Vein endothelial cell (primary cell): Measurements from ENCODE around the gene CNPY3. TPM values are rescaled to one million over a fixed set of nuclear protein-coding genes. Genes with fewer than 3 reads are reported as not detected.

ENCODE experiments used
- total RNA-seq: library from RNA; depleted of rRNA; stranded (reverse); fragments of >200 nt; gene quantifications from 2 replicates; pipeline ENCODE4 v1.2.3, GENCODE V29; 2012

CNPY3 gene
- 24.6 and 28.4 TPM in 2 replicates for total RNA-seq

DNA sequence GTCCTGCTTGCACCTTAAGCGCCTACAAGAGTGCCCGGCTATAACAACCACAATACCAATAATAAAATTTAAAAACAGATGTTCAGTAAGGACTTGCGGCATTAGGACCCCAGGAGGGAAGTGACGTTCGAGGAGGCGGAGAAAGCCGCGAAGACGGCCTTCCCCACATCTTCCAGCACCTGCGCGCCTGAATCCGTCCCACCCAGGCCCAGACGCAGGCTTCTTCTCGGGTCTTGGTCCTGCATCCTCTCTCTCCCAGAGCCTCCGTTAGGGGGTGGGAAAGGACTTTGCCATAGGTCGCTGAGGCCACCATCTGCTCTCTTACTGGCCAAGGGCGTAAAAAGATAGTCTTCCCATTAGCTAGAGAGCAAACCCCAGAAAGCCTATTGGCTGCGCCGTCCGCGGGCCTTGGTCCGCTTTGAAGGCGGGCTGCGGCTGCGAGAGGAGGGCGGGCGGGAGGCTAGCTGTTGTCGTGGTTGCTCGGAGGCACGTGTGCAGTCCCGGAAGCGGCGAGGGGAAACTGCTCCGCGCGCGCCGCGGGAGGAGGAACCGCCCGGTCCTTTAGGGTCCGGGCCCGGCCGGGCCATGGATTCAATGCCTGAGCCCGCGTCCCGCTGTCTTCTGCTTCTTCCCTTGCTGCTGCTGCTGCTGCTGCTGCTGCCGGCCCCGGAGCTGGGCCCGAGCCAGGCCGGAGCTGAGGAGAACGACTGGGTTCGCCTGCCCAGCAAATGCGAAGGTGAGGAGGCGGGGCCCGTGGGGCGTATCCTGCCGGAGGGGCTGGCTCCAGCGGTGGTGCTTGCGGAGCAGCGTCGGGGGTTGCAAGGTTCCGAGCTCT lies at the start of gene CNPY3:
Gene CNPY3 (plus strand): TSS at position 495 of the 835 bp plus-strand sequence. CDS start 91 bp downstream, at position 586.

DNA sequence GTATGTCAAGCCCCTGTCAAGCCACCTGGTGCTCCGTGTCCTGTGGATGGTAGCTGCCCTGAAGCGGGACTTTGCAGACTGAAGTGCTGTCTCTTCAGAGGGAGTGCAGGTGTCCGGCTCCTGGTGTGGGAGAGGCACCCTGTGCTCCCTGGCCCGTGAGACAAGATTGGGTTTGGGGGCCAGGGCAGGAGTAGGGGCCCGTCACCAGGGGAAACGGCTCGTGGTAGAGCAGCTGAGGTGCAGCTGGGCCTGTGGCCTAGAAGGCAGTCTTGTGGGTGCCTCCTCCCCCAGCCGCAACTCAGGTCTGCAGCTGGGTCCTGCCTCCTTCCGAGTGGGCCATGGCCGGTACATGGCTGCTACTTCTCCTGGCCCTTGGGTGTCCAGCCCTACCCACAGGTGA lies 13.5 kb upstream of the CNPY3 start, which contains the start of gene PTCRA:
Gene PTCRA (plus strand): TSS at position 322 of the 400 bp plus-strand sequence. CDS start 17 bp downstream, at position 339.

DNA sequence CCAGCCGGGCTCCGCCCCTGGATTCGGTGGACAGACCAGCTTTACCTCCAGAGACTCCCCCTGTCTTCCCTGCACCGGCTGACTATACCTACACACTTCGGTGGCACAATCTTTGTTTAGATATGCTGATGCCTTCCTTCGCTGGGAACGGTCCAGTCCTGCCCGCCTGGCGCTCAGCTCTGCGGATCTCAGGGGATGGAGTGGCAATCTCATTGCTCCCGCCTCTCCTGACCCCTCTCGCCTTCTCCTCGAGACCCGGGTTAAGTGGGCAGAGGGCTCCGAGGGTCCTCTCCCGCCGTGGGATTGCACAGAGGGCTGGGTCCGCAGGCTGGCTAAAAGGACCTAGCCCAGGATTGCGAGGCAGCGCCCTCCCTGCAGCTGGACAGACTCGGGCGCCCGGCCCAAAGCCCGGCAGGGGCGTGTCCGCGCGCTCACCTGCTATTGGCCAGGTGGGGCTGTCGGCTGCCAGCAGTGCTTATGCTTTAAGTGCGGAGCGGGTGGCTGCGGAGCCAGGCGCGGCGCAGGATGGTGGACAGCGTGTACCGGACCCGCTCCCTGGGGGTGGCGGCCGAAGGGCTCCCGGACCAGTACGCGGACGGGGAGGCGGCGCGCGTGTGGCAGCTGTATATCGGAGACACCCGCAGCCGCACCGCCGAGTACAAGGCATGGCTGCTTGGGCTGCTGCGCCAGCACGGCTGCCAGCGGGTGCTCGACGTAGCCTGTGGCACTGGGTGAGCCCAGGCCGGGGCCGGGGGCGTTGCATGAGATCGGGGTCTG lies 31.2 kb downstream of the CNPY3 start, which contains the start of gene GNMT:
Gene GNMT (plus strand): TSS at position 512 of the 777 bp plus-strand sequence. CDS start 14 bp downstream, at position 526.

GRCh38 chr6:42978839-42979522 lies 49.7 kb downstream of the CNPY3 start, which contains the start of gene PEX6:
PEX6 (minus strand) TSS chr6:42979181; CDS start chr6:42979150, 31 bp downstream.

GRCh38 chr6:42984001-42984923 lies 55.0 kb downstream of the CNPY3 start, which contains the start of gene PPP2R5D:
PPP2R5D (plus strand) TSS chr6:42984570; CDS start chr6:42984678, 108 bp downstream.

Other genes with a start within 250 kb of the CNPY3 start
- gene PRPH2, start 206.9 kb upstream of the CNPY3 start, total RNA-seq, result 0.48 and 1.3 TPM in 2 replicates
- 34.0 and 35.3 TPM in 2 replicates for gene TBCC, start 183.4 kb upstream of the CNPY3 start, total RNA-seq
- 6.2 and 6.9 TPM in 2 replicates for gene BICRAL, start 147.4 kb upstream of the CNPY3 start, total RNA-seq
- gene RPL7L1, start 49.9 kb upstream of the CNPY3 start, total RNA-seq, result 148 and 153 TPM in 2 replicates
- not detected in 2 replicates for gene PTCRA, start 13.4 kb upstream of the CNPY3 start, total RNA-seq
- gene GNMT, start 31.3 kb downstream of the CNPY3 start, total RNA-seq, result 0.33 TPM in 1 of 2 replicates, not detected in the other
- gene PEX6, start 49.7 kb downstream of the CNPY3 start, total RNA-seq, result 11.8 and 20.3 TPM in 2 replicates
- gene PPP2R5D, start 55.1 kb downstream of the CNPY3 start, total RNA-seq, result 44.0 and 50.3 TPM in 2 replicates
- 45.5 and 46.4 TPM in 2 replicates for gene MEA1, start 84.5 kb downstream of the CNPY3 start, total RNA-seq
- gene KLHDC3, start 84.8 kb downstream of the CNPY3 start, total RNA-seq, result 129 and 137 TPM in 2 replicates
- gene RRP36, start 92.1 kb downstream of the CNPY3 start, total RNA-seq, result 102 and 110 TPM in 2 replicates
- 26.7 and 50.0 TPM in 2 replicates for gene CUL7, start 124.4 kb downstream of the CNPY3 start, total RNA-seq
- gene MRPL2, start 130.0 kb downstream of the CNPY3 start, total RNA-seq, result 19.1 and 26.5 TPM in 2 replicates
- gene KLC4, start 130.2 kb downstream of the CNPY3 start, total RNA-seq, result 15.9 and 17.0 TPM in 2 replicates
- 12.0 and 35.6 TPM in 2 replicates for gene PTK7, start 146.8 kb downstream of the CNPY3 start, total RNA-seq
- gene SRF, start 241.8 kb downstream of the CNPY3 start, total RNA-seq, result 24.8 TPM in 2 replicates